Esophagus squamous epithelium (tissue), 5 donors: ENCODE data around the gene PDK4. TPM values are rescaled to one million over a fixed set of nuclear protein-coding genes. Genes with fewer than 3 reads are reported as not detected.
A peak's percentile ranks its signal among the peaks of the same experiment; 100 is the strongest.

Experiments
- DNase-seq: peaks from one replicate; lab custom pipeline; 2025; lab: John Stamatoyannopoulos, UW
- H3K27ac ChIP-seq, 4 donors: fragments of 200-600 bp; sonication (generic); one replicate each; pipeline ENCODE4 v1.5.1; 2016 to 2019; ENCODE audit warnings: mild to moderate bottlenecking in 1 of 4
- H3K27me3 ChIP-seq, 4 donors: fragments of 200-600 bp; sonication (generic); 1 replicate in 3 of 4; 2 replicates in 1 of 4; pipeline versions ENCODE4 v1.5.1 to v1.6.0; 2017 to 2021; ENCODE audit warnings: antibody characterized with exemption in 1 of 4
- H3K36me3 ChIP-seq, 3 donors: fragments of 200-600 bp; sonication (generic); one replicate each; pipeline ENCODE4 v1.5.1; 2016 to 2019
- H3K4me1 ChIP-seq, 3 donors: fragments of 200-600 bp; sonication (generic); one replicate each; pipeline ENCODE4 v1.5.1; 2017 to 2019
- H3K4me3 ChIP-seq, 4 donors: fragments of 200-600 bp; sonication (generic); 1 replicate in 3 of 4; 2 replicates in 1 of 4; pipeline ENCODE4 v1.5.1; 2016 to 2019; ENCODE audit warnings: mild to moderate bottlenecking in 2 of 4, moderate library complexity in 1 of 4
- H3K9me3 ChIP-seq, 3 donors: fragments of 200-600 bp; sonication (generic); one replicate each; pipeline ENCODE4 v1.5.1; 2016 to 2019
- CTCF ChIP-seq, 6 experiments: fragments of 450-650 bp in 4 of 6; fragments of 200-600 bp in 2 of 6; sonication (generic) in 2 of 6; IDR thresholded peaks; one replicate each; pipeline ENCODE4 v1.5.1; 2016 to 2019; ENCODE audit warnings: antibody characterized with exemption in 6 of 6, mild to moderate bottlenecking in 4 of 6, moderate library complexity in 4 of 6
- POLR2A ChIP-seq, 4 donors: fragments of 450-650 bp; IDR thresholded peaks; one replicate each; pipeline ENCODE4 v1.6.1; 2017; ENCODE audit warnings: antibody characterized with exemption in 4 of 4, mild to moderate bottlenecking in 4 of 4, moderate library complexity in 3 of 4
- WGBS, 2 donors: methylation state at CpG; one replicate each; pipeline ENCODE4 v1.1.5; 2018; 5-methylcytosine and 5-hydroxymethylcytosine counted together
- intact Hi-C: fragments of 100-400 bp; cut with DNase I; formaldehyde crosslinking; loops from one replicate; pipeline ENCODE4 v1.15.0; 2022
- total RNA-seq, 4 donors: library from RNA; depleted of rRNA; stranded (reverse); fragments of >200 nt; gene quantifications; one replicate each; pipeline ENCODE4 v1.1.0, GENCODE V29; 2016
- donor health status: DM: yes; HTN: yes; CAD: no.

Gene PDK4
- total RNA-seq, 4 donors from 2014 or later: 4.1 to 129 (median 64.6) TPM

GRCh38 chr7:95584769-95585425 is 11.4 kb downstream of the PDK4 start:
- DNase-seq: no peak
- peak overlapping the region in 3 of 4 donors; percentile 9 to 32 (median 22) for H3K27ac ChIP-seq

GRCh38 chr7:95583834-95584621 is 12.3 kb downstream of the PDK4 start:
- Histone ChIP-seq H3K9me3 (no peaks in the 10 kb centered on the region), H3K36me3 (peaks cover 0 to 52% (median 8%) of the 10 kb centered on the region in 3 donors), H3K4me1 (peaks cover 0 to 38% (median 0%) of the 10 kb centered on the region in 3 donors), H3K27ac (peak overlapping the region in 1 of 4 donors; percentile 32), H3K4me3 (peak overlapping the region in 1 of 4 donors; percentile 86), H3K27me3 (no peaks in the 10 kb centered on the region)
- WGBS, 2 donors: 44 to 86% methylated on average over 3 of the region's 3 CpGs
- DNase-seq: no peak
- peak in 1 of 4 donors; percentile 8 for TF ChIP-seq POLR2A (IDR thresholded peaks at IDR 0.05)
- no peak for TF ChIP-seq CTCF (IDR thresholded peaks at IDR 0.05)
- intact Hi-C loops: no loop called here

More at GRCh38 chr7:95584769-95585425, 11.4 kb downstream of the PDK4 start:
- Histone ChIP-seq H3K27me3 (no peaks in the 10 kb centered on the region), H3K4me3 (peak overlapping the region in 1 of 4 donors; percentile 86), H3K9me3 (no peaks in the 10 kb centered on the region), H3K36me3 (peaks cover 0 to 61% (median 8%) of the 10 kb centered on the region in 3 donors), H3K4me1 (peaks cover 0 to 46% (median 0%) of the 10 kb centered on the region in 3 donors)
- 53 to 58% methylated on average over 1 of the region's 1 CpG for WGBS, 2 donors
- intact Hi-C loops: no loop called here
- TF ChIP-seq POLR2A (IDR thresholded peaks at IDR 0.05): no peak
- no peak for TF ChIP-seq CTCF (IDR thresholded peaks at IDR 0.05)

GRCh38 chr7:95582578-95583293 is 13.6 kb downstream of the PDK4 start:
- peaks cover 0 to 35% (median 0%) of the 10 kb centered on the region in 3 donors for H3K4me1 ChIP-seq
- DNase-seq: no peak
- no peaks in the 10 kb centered on the region for H3K27me3 ChIP-seq
- 88 to 91% methylated on average over 4 of the region's 4 CpGs for WGBS, 2 donors
- TF ChIP-seq POLR2A (IDR thresholded peaks at IDR 0.05) (no peak), CTCF (IDR thresholded peaks at IDR 0.05) (no peak)
- intact Hi-C loops: no loop called here
- H3K9me3 ChIP-seq: no peaks in the 10 kb centered on the region
- H3K27ac ChIP-seq: peak overlapping the region in 1 of 4 donors; percentile 40
- H3K36me3 ChIP-seq: peaks cover 0 to 41% (median 8%) of the 10 kb centered on the region in 3 donors
- no peak overlapping the region for H3K4me3 ChIP-seq

GRCh38 chr7:95581467-95581866 is 14.8 kb downstream of the PDK4 start:
- peaks cover 0 to 28% (median 8%) of the 10 kb centered on the region in 3 donors for H3K36me3 ChIP-seq
- no peaks in the 10 kb centered on the region for H3K27me3 ChIP-seq
- H3K9me3 ChIP-seq: no peaks in the 10 kb centered on the region
- WGBS, 2 donors: 31 to 48% methylated on average over 3 of the region's 3 CpGs
- H3K4me3 ChIP-seq: no peak overlapping the region
- peaks cover 0 to 22% (median 0%) of the 10 kb centered on the region in 3 donors for H3K4me1 ChIP-seq
- no peak overlapping the region for H3K27ac ChIP-seq
- intact Hi-C loops: no loop called here
- no peak for DNase-seq
- TF ChIP-seq CTCF (IDR thresholded peaks at IDR 0.05) (no peak), POLR2A (IDR thresholded peaks at IDR 0.05) (no peak)
